Measurements from ENCODE around the gene PEX14. TPM values are rescaled to one million over a fixed set of nuclear protein-coding genes. Genes with fewer than 3 reads are reported as not detected.

PEX14 gene
- total and polyA plus RNA-seq, 2 experiments from 2014 or later: 17.6 to 19.6 TPM

DNA sequence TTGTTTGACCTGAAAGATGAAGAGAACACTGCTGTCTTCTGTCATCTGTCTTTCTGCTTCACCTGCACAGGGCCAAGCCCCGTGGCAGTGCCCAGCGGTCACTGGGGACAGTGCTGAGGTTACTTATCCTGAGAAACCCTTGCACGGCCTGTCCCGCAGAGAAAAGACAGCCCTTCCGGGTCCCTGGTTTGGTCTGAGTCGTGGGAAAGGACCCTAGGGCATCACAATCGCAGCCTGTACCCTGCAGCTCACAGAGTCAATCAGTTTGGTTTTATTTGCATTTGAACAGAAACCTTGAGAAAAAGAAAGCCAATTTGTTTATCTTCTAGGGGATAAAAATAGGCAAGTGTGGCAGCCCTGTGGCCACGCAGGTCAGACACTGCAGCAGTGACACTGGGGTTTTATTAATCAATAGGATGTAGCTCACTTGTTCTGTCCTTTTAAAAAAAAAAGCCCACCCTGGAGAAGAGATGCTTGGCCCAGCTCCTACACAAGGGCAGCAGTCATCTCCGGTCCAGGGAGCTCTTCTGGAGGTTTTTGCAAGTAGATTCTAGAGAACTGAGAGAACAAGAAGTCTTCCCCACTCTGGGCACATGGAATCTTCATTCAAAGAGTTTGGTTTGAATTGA, 120.0 kb downstream of the PEX14 start:
- TF ChIP-seq CREB1 (CRISPR knock-in tag; IDR thresholded peaks at IDR 0.05; ENCODE audit: low read depth): no peak
- TF ChIP-seq EZH2 (IDR thresholded peaks at IDR 0.05; ENCODE audit: low read depth, unreplicated experiment): no peak
- TF ChIP-seq POLR2AphosphoS5 (IDR thresholded peaks at IDR 0.05; ENCODE audit: low read depth): no peak
- TF ChIP-seq, protein P1, sequence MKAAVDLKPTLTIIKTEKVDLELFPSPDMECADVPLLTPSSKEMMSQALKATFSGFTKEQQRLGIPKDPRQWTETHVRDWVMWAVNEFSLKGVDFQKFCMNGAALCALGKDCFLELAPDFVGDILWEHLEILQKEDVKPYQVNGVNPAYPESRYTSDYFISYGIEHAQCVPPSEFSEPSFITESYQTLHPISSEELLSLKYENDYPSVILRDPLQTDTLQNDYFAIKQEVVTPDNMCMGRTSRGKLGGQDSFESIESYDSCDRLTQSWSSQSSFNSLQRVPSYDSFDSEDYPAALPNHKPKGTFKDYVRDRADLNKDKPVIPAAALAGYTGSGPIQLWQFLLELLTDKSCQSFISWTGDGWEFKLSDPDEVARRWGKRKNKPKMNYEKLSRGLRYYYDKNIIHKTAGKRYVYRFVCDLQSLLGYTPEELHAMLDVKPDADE (IDR thresholded peaks at IDR 0.05): no peak
- no peak for TF ChIP-seq NANOG (IDR thresholded peaks at IDR 0.05; ENCODE audit: borderline replicate concordance)
- TF ChIP-seq JUNB (IDR thresholded peaks at IDR 0.05; ENCODE audit: unreplicated experiment): no peak
- Mint-ChIP-seq H3K27ac (no peak overlapping the region; the same call in 1 of the 2 replicates), H3K9me3 (no peaks in the 10 kb centered on the region), H3K4me1 (peaks cover 70% of the 10 kb centered on the region), H3K27me3 (ENCODE audit: insufficient read depth, low read depth, poor library complexity) (peaks cover 19% of the 10 kb centered on the region), H3K36me3 (ENCODE audit: low read depth) (no peaks in the 10 kb centered on the region), H3K4me3 (no peak overlapping the region)
- H3F3A ChIP-seq (replicated peaks; ENCODE audit: low read depth): peaks cover 2% of the 10 kb centered on the region; the same call in 1 of the 2 replicates
- H3K27me3 ChIP-seq (ENCODE audit: insufficient read depth): no peaks in the 10 kb centered on the region
- ATAC-seq (peak; percentile 79), DNase-seq (ENCODE audit: low spot score) (peak; percentile 57)
- no peaks in the 10 kb centered on the region for H3K79me2 ChIP-seq (replicated peaks; ENCODE audit: insufficient read depth)
- no peaks in the 10 kb centered on the region for H3K9me2 ChIP-seq (ENCODE audit: insufficient read depth)
- peaks cover 5% of the 10 kb centered on the region; the same call in 1 of the 2 replicates for H3K36me3 ChIP-seq (ENCODE audit: insufficient read depth)
- no peak overlapping the region for H2AFZ ChIP-seq
- peaks cover 59% of the 10 kb centered on the region for H3K4me1 ChIP-seq (ENCODE audit: insufficient read depth)
- peak overlapping the region; percentile 57 for H3K4me2 ChIP-seq
- H4K20me1 ChIP-seq (replicated peaks; ENCODE audit: insufficient read depth): no peaks in the 10 kb centered on the region; the same call in 1 of the 2 replicates
- no peak overlapping the region for H3K4me3 ChIP-seq
- H3K27ac ChIP-seq (ENCODE audit: low read depth): peak overlapping the region; percentile 91

DNA sequence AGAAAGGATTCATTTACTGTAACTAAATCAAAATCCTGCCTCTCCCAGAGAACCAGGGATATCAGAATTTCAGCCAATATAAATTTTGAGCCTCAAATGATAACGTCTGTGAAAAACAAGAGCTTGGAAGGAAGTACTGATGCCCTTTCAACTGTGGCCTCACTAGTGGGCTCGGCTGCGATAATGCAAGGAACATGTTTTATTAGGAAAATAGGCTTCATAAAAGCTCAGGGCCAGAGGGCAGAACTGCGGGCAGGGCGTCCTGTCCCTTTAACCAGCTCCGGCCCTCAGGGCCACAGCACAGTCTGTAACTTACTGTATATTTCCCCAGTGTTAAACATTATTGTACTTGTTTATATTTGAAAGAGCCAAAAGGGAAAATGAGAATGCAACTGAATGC, 122.0 kb downstream of the PEX14 start:
- peaks cover 63% of the 10 kb centered on the region for H3K4me1 Mint-ChIP-seq
- no peaks in the 10 kb centered on the region for H3K36me3 Mint-ChIP-seq (ENCODE audit: low read depth)

More for the DNA sequence above, 122.0 kb downstream of the PEX14 start:
- H3K27me3 Mint-ChIP-seq (ENCODE audit: insufficient read depth, low read depth, poor library complexity): peaks cover 19% of the 10 kb centered on the region
- no peak overlapping the region for H3K4me2 ChIP-seq
- no peak overlapping the region for H2AFZ ChIP-seq
- no peaks in the 10 kb centered on the region for H3K9me2 ChIP-seq (ENCODE audit: insufficient read depth)
- peaks cover 5% of the 10 kb centered on the region; the same call in 1 of the 2 replicates for H3K36me3 ChIP-seq (ENCODE audit: insufficient read depth)
- H4K20me1 ChIP-seq (replicated peaks; ENCODE audit: insufficient read depth): peaks cover 3% of the 10 kb centered on the region; the same call in 1 of the 2 replicates
- peaks cover 41% of the 10 kb centered on the region for H3K4me1 ChIP-seq (ENCODE audit: insufficient read depth)
- TF ChIP-seq POLR2AphosphoS5 (IDR thresholded peaks at IDR 0.05; ENCODE audit: low read depth): no peak
- no peak for TF ChIP-seq NANOG (IDR thresholded peaks at IDR 0.05; ENCODE audit: borderline replicate concordance)
- no peak for TF ChIP-seq JUNB (IDR thresholded peaks at IDR 0.05; ENCODE audit: unreplicated experiment)
- no peak for TF ChIP-seq STAT1 (IDR thresholded peaks at IDR 0.05; ENCODE audit: unreplicated experiment)
- TF ChIP-seq, protein P2, sequence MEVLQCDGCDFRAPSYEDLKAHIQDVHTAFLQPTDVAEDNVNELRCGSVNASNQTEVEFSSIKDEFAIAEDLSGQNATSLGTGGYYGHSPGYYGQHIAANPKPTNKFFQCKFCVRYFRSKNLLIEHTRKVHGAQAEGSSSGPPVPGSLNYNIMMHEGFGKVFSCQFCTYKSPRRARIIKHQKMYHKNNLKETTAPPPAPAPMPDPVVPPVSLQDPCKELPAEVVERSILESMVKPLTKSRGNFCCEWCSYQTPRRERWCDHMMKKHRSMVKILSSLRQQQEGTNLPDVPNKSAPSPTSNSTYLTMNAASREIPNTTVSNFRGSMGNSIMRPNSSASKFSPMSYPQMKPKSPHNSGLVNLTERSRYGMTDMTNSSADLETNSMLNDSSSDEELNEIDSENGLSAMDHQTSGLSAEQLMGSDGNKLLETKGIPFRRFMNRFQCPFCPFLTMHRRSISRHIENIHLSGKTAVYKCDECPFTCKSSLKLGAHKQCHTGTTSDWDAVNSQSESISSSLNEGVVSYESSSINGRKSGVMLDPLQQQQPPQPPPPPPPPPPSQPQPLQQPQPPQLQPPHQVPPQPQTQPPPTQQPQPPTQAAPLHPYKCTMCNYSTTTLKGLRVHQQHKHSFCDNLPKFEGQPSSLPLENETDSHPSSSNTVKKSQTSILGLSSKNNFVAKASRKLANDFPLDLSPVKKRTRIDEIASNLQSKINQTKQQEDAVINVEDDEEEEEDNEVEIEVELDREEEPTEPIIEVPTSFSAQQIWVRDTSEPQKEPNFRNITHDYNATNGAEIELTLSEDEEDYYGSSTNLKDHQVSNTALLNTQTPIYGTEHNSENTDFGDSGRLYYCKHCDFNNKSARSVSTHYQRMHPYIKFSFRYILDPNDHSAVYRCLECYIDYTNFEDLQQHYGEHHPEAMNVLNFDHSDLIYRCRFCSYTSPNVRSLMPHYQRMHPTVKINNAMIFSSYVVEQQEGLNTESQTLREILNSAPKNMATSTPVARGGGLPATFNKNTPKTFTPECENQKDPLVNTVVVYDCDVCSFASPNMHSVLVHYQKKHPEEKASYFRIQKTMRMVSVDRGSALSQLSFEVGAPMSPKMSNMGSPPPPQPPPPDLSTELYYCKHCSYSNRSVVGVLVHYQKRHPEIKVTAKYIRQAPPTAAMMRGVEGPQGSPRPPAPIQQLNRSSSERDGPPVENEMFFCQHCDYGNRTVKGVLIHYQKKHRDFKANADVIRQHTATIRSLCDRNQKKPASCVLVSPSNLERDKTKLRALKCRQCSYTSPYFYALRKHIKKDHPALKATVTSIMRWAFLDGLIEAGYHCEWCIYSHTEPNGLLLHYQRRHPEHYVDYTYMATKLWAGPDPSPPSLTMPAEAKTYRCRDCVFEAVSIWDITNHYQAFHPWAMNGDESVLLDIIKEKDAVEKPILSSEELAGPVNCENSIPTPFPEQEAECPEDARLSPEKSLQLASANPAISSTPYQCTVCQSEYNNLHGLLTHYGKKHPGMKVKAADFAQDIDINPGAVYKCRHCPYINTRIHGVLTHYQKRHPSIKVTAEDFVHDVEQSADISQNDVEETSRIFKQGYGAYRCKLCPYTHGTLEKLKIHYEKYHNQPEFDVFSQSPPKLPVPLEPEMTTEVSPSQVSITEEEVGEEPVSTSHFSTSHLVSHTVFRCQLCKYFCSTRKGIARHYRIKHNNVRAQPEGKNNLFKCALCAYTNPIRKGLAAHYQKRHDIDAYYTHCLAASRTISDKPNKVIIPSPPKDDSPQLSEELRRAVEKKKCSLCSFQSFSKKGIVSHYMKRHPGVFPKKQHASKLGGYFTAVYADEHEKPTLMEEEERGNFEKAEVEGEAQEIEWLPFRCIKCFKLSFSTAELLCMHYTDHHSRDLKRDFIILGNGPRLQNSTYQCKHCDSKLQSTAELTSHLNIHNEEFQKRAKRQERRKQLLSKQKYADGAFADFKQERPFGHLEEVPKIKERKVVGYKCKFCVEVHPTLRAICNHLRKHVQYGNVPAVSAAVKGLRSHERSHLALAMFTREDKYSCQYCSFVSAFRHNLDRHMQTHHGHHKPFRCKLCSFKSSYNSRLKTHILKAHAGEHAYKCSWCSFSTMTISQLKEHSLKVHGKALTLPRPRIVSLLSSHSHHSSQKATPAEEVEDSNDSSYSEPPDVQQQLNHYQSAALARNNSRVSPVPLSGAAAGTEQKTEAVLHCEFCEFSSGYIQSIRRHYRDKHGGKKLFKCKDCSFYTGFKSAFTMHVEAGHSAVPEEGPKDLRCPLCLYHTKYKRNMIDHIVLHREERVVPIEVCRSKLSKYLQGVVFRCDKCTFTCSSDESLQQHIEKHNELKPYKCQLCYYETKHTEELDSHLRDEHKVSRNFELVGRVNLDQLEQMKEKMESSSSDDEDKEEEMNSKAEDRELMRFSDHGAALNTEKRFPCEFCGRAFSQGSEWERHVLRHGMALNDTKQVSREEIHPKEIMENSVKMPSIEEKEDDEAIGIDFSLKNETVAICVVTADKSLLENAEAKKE (CRISPR knock-in tag; IDR thresholded peaks at IDR 0.05): no peak
- no peak for TF ChIP-seq ZNF114 (CRISPR knock-in tag; IDR thresholded peaks at IDR 0.05)
- no peak for TF ChIP-seq ZNF331 (CRISPR knock-in tag; IDR thresholded peaks at IDR 0.05; ENCODE audit: low read depth)
- no peak for TF ChIP-seq CREB1 (CRISPR knock-in tag; IDR thresholded peaks at IDR 0.05; ENCODE audit: low read depth)
- TF ChIP-seq EZH2phosphoT487 (IDR thresholded peaks at IDR 0.05; ENCODE audit: unreplicated experiment): no peak
- TF ChIP-seq, protein P1 (IDR thresholded peaks at IDR 0.05): no peak
- H3K27ac ChIP-seq (ENCODE audit: low read depth): no peak overlapping the region
- DNase-seq (ENCODE audit: low spot score): no peak
- no peak overlapping the region for H3K4me3 Mint-ChIP-seq
- no peak for ATAC-seq
- H3K79me2 ChIP-seq (replicated peaks; ENCODE audit: insufficient read depth): no peaks in the 10 kb centered on the region
- H3F3A ChIP-seq (replicated peaks; ENCODE audit: low read depth): peaks cover 2% of the 10 kb centered on the region; the same call in 1 of the 2 replicates
- H3K4me3 ChIP-seq: no peak overlapping the region
- no peaks in the 10 kb centered on the region for H3K9me3 Mint-ChIP-seq
- H3K27ac Mint-ChIP-seq: no peak overlapping the region
- no peaks in the 10 kb centered on the region for H3K27me3 ChIP-seq (ENCODE audit: insufficient read depth)

Data from GM23338 (cell line).